Measurements from ENCODE around the gene DSE. TPM values are rescaled to one million over a fixed set of nuclear protein-coding genes. Genes with fewer than 3 reads are reported as not detected.

DSE gene
- total RNA-seq, 1 donor from 2014 or later, result 23.4 TPM

GRCh38 chr6:116449565-116449964 lies 78.8 kb downstream of the DSE start:
- Mint-ChIP-seq H3K36me3 (ENCODE audit: low read depth) (no peaks in the 10 kb centered on the region), H3K27me3 (no peaks in the 10 kb centered on the region), H3K27ac (no peak overlapping the region), H3K4me1 (peaks cover 39% of the 10 kb centered on the region), H3K9me3 (no peaks in the 10 kb centered on the region), H3K4me3 (no peak overlapping the region)
- POLR2A ChIA-PET, result no interaction called here
- no peak for ATAC-seq (ENCODE audit: low read depth)
- CTCF ChIA-PET, result interaction anchor here (1.1 to 1.5 kb wide), 2 partner anchors 111 to 162 kb away, joined by 3 to 4 read pairs; no protein-coding TSS in a partner anchor
- no peak for DNase-seq
- TF ChIP-seq, protein P1, sequence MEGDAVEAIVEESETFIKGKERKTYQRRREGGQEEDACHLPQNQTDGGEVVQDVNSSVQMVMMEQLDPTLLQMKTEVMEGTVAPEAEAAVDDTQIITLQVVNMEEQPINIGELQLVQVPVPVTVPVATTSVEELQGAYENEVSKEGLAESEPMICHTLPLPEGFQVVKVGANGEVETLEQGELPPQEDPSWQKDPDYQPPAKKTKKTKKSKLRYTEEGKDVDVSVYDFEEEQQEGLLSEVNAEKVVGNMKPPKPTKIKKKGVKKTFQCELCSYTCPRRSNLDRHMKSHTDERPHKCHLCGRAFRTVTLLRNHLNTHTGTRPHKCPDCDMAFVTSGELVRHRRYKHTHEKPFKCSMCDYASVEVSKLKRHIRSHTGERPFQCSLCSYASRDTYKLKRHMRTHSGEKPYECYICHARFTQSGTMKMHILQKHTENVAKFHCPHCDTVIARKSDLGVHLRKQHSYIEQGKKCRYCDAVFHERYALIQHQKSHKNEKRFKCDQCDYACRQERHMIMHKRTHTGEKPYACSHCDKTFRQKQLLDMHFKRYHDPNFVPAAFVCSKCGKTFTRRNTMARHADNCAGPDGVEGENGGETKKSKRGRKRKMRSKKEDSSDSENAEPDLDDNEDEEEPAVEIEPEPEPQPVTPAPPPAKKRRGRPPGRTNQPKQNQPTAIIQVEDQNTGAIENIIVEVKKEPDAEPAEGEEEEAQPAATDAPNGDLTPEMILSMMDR (IDR thresholded peaks at IDR 0.05), result no peak
- intact Hi-C loops (cut with micrococcal nuclease), result no loop called here

DNA sequence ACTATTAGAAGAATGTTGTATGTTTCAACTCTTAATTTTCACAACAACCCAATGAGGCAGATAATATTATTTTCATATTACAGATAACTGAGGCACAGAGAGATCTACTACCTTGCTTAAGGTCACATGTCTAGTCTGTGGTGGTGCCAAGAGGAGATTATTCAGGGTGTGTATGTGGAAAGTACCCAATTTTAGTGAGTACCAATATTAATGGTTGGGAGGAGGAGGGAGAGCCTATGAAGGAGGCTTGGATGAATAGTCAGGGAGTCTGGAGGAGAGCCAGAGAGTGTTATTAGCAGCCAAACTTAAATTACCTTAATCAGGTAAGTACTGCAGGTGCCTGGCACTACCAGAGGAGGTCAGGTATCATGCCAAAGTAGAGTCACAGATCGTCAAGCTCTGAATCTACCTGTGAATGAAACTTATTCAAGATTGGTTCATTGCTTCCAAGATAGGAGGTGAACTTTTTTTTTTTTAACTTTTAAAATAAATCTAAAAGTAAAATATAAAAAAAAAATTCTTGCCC lies 79.5 kb downstream of the DSE start:
- ChIA-PET CTCF (interaction anchor here (1.4 kb wide), 1 partner anchor 161 kb away, joined by 5 read pairs; no protein-coding TSS in a partner anchor), POLR2A (no interaction called here)
- DNase-seq, result no peak
- Mint-ChIP-seq H3K4me3 (no peak overlapping the region), H3K9me3 (no peaks in the 10 kb centered on the region), H3K27me3 (no peaks in the 10 kb centered on the region), H3K4me1 (peaks cover 32% of the 10 kb centered on the region), H3K36me3 (ENCODE audit: low read depth) (no peaks in the 10 kb centered on the region), H3K27ac (peak overlapping the region; percentile 46)
- TF ChIP-seq, protein P1 (IDR thresholded peaks at IDR 0.05), result no peak
- intact Hi-C loops (cut with micrococcal nuclease), result loop anchor here (2.0 kb wide), 1 partner anchor 27 kb away; no protein-coding TSS in a partner anchor
- no peak for ATAC-seq (ENCODE audit: low read depth)

DNA sequence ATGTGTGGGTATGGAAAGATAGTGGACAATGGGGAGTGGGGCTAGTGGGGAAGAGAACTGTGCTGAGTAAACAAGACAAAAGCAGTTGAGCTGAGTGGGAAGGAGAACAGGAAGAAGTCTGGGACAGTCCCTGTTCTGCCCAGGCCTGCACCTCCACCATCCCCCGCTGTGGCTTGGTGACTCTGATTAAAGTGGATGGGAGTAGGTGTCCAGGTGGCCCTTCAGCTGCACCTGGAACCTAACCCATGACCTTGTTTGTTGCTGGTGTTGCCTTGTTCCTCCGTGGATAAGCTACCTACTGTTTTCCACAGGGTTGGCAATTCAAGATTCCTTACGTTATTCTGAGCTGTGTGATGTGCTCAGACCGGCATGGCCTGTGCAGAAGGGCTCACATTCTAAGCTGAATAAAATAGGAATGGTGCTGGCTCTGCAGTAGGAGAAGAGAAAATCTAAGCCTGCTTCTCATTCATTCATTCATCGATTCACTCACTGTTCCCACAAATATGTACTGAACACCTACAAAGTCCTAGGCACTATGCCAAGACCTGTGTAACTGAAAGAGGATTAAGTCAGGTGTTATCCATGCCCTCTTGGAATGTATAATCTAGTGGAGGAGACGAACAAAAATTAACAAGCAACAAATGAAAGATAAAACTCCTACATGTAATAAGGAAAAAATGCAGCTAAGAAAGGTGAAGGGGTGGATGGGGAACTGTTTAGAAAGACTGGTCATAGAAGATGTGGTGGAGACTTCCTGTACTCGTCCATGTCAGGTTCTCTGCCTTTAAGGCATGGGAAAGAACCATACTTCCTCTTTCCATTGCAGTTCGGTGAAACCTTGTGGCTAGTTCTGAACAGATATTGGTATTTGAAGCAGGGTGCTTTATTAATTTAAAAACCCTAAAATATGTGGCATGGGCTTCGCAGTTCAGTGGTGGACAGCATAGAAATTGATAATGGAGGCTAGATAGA lies 80.3 kb downstream of the DSE start:
- ATAC-seq (ENCODE audit: low read depth) (peak; percentile 93), DNase-seq (no peak)
- ChIA-PET POLR2A (interaction anchor here (1.2 kb wide), 1 partner anchor 12 kb away, joined by 3 read pairs; no protein-coding TSS in a partner anchor), CTCF (interaction anchor here (1.2 to 1.4 kb wide), 2 partner anchors 162 to 164 kb away, joined by 5 read pairs; no protein-coding TSS in a partner anchor)
- Mint-ChIP-seq H3K27me3 (no peaks in the 10 kb centered on the region), H3K9me3 (no peaks in the 10 kb centered on the region), H3K4me3 (peak overlapping the region; percentile 6), H3K4me1 (peaks cover 31% of the 10 kb centered on the region), H3K27ac (peak overlapping the region; percentile 70), H3K36me3 (ENCODE audit: low read depth) (no peaks in the 10 kb centered on the region)
- intact Hi-C loops (cut with micrococcal nuclease), result loop anchor here (1.0 to 2.0 kb wide), 2 partner anchors 11 to 26 kb away; no protein-coding TSS in a partner anchor
- TF ChIP-seq, protein P1 (IDR thresholded peaks at IDR 0.05), result no peak

GRCh38 chr6:116451916-116452315 lies 81.2 kb downstream of the DSE start:
- Mint-ChIP-seq H3K27me3 (no peaks in the 10 kb centered on the region), H3K9me3 (no peaks in the 10 kb centered on the region), H3K27ac (no peak overlapping the region), H3K36me3 (ENCODE audit: low read depth) (no peaks in the 10 kb centered on the region), H3K4me1 (peaks cover 31% of the 10 kb centered on the region), H3K4me3 (no peak overlapping the region)
- DNase-seq (no peak), ATAC-seq (ENCODE audit: low read depth) (no peak)
- TF ChIP-seq, protein P1 (IDR thresholded peaks at IDR 0.05), result no peak
- ChIA-PET CTCF (interaction anchor here (1.2 kb wide), 1 partner anchor 165 kb away, joined by 5 read pairs; no protein-coding TSS in a partner anchor), POLR2A (interaction anchor here (1.2 kb wide), 1 partner anchor 11 kb away, joined by 3 read pairs; no protein-coding TSS in a partner anchor)
- intact Hi-C loops (cut with micrococcal nuclease), result loop anchor here (1.0 to 2.0 kb wide), 2 partner anchors 10 to 25 kb away; no protein-coding TSS in a partner anchor

- ChIA-PET CTCF (no interaction called here), POLR2A (no interaction called here)
- Mint-ChIP-seq H3K9me3 (no peaks in the 10 kb centered on the region), H3K27me3 (no peaks in the 10 kb centered on the region), H3K4me1 (peaks cover 28% of the 10 kb centered on the region), H3K27ac (no peak overlapping the region), H3K36me3 (ENCODE audit: low read depth) (no peaks in the 10 kb centered on the region), H3K4me3 (no peak overlapping the region)
- no peak for DNase-seq
- no peak for ATAC-seq (ENCODE audit: low read depth)
- intact Hi-C loops (cut with micrococcal nuclease), result no loop called here
- TF ChIP-seq, protein P1 (IDR thresholded peaks at IDR 0.05), result no peak
Observed at GRCh38 chr6:116452531-116452930, 81.8 kb downstream of the DSE start.
